PC-9 (cell line): ENCODE results near the gene OXCT1. TPM values are rescaled to one million over a fixed set of nuclear protein-coding genes. Genes with fewer than 3 reads are reported as not detected.
A peak's percentile ranks its signal among the peaks of the same experiment; 100 is the strongest.

ENCODE experiments used
- BruUV-seq: library from RNA; stranded (reverse); fragments of 400-500 nt; replicated peaks from 2 replicates; lab custom pipeline; 2021; lab: Mats Ljungman, UMichigan
- CTCF ChIA-PET: fragments of 300-600 bp; sonication (Branson Sonifier 250); formaldehyde crosslinking; loops from one replicate; lab custom pipeline; 2022; ENCODE audit warnings: antibody characterized with exemption; lab: Charles Lee
- POLR2A ChIA-PET: fragments of 300-600 bp; sonication (Branson Sonifier 250); formaldehyde crosslinking; loops from one replicate; lab custom pipeline; 2022; ENCODE audit warnings: antibody characterized with exemption; ENCODE audit not compliant: unreplicated experiment; lab: Charles Lee
- DNase-seq, 2 experiments: peaks; one replicate each; pipeline versions ENCODE4 v3.0.0 to v3.0.0-alpha.2; 2015 to 2022; ENCODE audit warnings: mixed read lengths in 1 of 2
- H2AFZ ChIP-seq: fragments of 200-600 bp; sonication (generic); 2 replicates; pipeline ENCODE4 v1.8.1; 2017; ENCODE audit warnings: antibody characterized with exemption
- H3F3A ChIP-seq: fragments of 200-600 bp; sonication (generic); 2 replicates; pipeline ENCODE4 v1.8.1; 2017; ENCODE audit warnings: antibody characterized with exemption, mild to moderate bottlenecking, low read depth; ENCODE audit not compliant: insufficient read depth
- H3K27ac ChIP-seq: fragments of 200-600 bp; sonication (generic); 2 replicates; pipeline ENCODE4 v1.6.1; 2016; ENCODE audit warnings: mixed run types
- H3K27me3 ChIP-seq: fragments of 200-600 bp; sonication (generic); 2 replicates; pipeline ENCODE4 v1.6.1; 2016; ENCODE audit warnings: low read depth, mixed run types; ENCODE audit not compliant: insufficient read depth
- H3K36me3 ChIP-seq: fragments of 200-600 bp; sonication (generic); 2 replicates; pipeline ENCODE4 v1.6.1; 2016; ENCODE audit warnings: low read depth, mixed run types
- H3K4me1 ChIP-seq: fragments of 200-600 bp; sonication (generic); replicated peaks from 2 replicates; pipeline ENCODE4 v1.6.1; 2016; ENCODE audit warnings: mixed run types; ENCODE audit not compliant: insufficient read depth
- H3K4me2 ChIP-seq: fragments of 200-600 bp; sonication (generic); 2 replicates; pipeline ENCODE4 v1.6.1; 2017; ENCODE audit warnings: mixed run types
- H3K4me3 ChIP-seq: fragments of 200-600 bp; sonication (generic); 2 replicates; pipeline ENCODE4 v1.6.1; 2016; ENCODE audit warnings: mixed run types
- H3K79me2 ChIP-seq: fragments of 200-600 bp; sonication (generic); 2 replicates; pipeline ENCODE4 v1.6.1; 2017; ENCODE audit warnings: low read depth, mixed run types
- H3K9me2 ChIP-seq: fragments of 200-600 bp; sonication (generic); 2 replicates; pipeline ENCODE4 v1.8.1; 2017; ENCODE audit warnings: mild to moderate bottlenecking; ENCODE audit not compliant: insufficient read depth
- H3K9me3 ChIP-seq: fragments of 200-600 bp; sonication (generic); 2 replicates; pipeline ENCODE4 v1.8.1; 2016; ENCODE audit warnings: low read depth; ENCODE audit not compliant: insufficient read depth
- H4K20me1 ChIP-seq: fragments of 200-600 bp; sonication (generic); 2 replicates; pipeline ENCODE4 v1.8.1; 2017; ENCODE audit not compliant: insufficient read depth
- EZH2 ChIP-seq: fragments of 200-600 bp; sonication (generic); IDR thresholded peaks from 2 replicates; pipeline ENCODE4 v1.8.0; 2017; ENCODE audit warnings: antibody characterized with exemption, low read depth
- intact Hi-C: fragments of 100-400 bp; cut with micrococcal nuclease; formaldehyde crosslinking; loops from one replicate; pipeline ENCODE4 v1.10.0; 2022; ENCODE audit not compliant: unreplicated experiment
- total RNA-seq: library from RNA; stranded (reverse); gene quantifications from 2 replicates; pipeline ENCODE4 v1.2.3, GENCODE V29; 2021
- TF ChIP-seq, protein P1 (sequence below): fragments of 200-600 bp; sonication (generic); conservative IDR thresholded peaks from 2 replicates; pipeline ENCODE4 v1.6.1; 2017; ENCODE audit warnings: mixed run types, antibody characterized with exemption, mild to moderate bottlenecking, moderate library complexity

OXCT1 gene
- total RNA-seq, 1 experiment from 2014 or later: 29.7 TPM

DNA sequence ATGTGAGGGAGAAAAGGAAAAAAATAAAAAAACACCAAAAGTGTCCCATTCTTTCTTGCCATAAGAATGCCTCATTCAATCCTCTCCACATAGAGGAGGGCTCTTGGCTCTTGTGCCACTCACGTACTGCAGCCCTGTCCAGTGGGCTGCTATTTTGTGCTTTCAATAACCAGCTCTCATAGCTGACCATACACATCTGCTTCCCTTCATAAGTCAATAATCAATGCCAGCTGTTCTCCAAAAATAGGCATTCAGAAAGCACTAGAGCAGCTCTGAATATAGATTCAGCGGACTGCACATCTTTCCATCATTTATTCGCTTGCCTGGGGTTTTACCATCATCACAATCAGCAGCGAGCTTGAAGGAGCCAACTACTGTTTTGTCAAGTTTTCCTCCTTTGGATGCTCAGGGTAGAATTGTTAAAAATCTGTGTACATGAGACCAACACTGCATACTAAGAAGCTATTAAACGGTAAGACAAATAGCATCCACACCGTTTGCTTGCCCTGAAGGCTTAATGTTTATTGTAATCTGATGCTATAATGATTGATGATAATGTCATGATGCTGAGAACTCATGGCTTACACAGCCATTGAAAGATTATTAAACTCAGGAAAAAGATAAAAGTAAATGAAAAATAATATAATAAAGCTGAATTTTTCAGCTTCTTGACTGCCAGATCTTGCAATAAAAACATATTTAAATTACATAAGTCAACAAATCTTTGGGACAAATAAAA lies 80.0 kb downstream of the OXCT1 start:
- Histone ChIP-seq H3K9me3 (no peaks in the 10 kb centered on the region), H4K20me1 (no peaks in the 10 kb centered on the region), H3K27me3 (no peaks in the 10 kb centered on the region), H3K4me2 (no peak overlapping the region), H3K36me3 (no peaks in the 10 kb centered on the region), H3K4me1 (peaks cover 26% of the 10 kb centered on the region), H2AFZ (no peak overlapping the region), H3K79me2 (no peaks in the 10 kb centered on the region), H3K9me2 (no peaks in the 10 kb centered on the region), H3K4me3 (no peak overlapping the region), H3F3A (no peaks in the 10 kb centered on the region), H3K27ac (no peak overlapping the region)
- no peak for TF ChIP-seq EZH2
- TF ChIP-seq, protein P1, sequence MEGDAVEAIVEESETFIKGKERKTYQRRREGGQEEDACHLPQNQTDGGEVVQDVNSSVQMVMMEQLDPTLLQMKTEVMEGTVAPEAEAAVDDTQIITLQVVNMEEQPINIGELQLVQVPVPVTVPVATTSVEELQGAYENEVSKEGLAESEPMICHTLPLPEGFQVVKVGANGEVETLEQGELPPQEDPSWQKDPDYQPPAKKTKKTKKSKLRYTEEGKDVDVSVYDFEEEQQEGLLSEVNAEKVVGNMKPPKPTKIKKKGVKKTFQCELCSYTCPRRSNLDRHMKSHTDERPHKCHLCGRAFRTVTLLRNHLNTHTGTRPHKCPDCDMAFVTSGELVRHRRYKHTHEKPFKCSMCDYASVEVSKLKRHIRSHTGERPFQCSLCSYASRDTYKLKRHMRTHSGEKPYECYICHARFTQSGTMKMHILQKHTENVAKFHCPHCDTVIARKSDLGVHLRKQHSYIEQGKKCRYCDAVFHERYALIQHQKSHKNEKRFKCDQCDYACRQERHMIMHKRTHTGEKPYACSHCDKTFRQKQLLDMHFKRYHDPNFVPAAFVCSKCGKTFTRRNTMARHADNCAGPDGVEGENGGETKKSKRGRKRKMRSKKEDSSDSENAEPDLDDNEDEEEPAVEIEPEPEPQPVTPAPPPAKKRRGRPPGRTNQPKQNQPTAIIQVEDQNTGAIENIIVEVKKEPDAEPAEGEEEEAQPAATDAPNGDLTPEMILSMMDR: no peak
- no TSS peak for BruUV-seq
- CTCF ChIA-PET: no interaction called here
- intact Hi-C loops: loop anchor here (5.0 kb wide), 1 partner anchor 132 kb away; no protein-coding TSS in a partner anchor
- POLR2A ChIA-PET: no interaction called here
- DNase-seq: no peak

DNA sequence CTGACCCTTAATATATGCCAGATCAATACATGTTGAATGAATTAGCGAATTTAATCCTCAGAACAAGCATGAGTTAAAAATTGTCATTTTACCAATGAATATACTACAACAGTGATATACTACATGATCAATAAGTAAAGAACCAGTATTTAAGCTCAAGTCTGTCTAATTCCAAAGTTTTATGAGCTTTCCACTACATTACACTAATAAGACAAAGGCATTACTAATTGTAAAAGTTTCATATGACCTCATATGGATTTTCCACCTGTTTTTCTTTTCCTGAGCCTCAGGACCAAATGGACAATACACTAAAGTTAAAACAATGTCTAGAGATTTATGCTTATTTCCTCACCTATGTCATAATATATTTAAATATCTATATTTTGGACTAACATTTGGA lies 80.8 kb downstream of the OXCT1 start:
- Histone ChIP-seq H3K79me2 (no peaks in the 10 kb centered on the region), H3K4me2 (peak overlapping the region; percentile 14; the same call in 1 of the 2 replicates), H4K20me1 (no peaks in the 10 kb centered on the region), H3K9me3 (no peaks in the 10 kb centered on the region), H3F3A (no peaks in the 10 kb centered on the region), H3K4me3 (no peak overlapping the region), H3K4me1 (peaks cover 21% of the 10 kb centered on the region), H3K36me3 (no peaks in the 10 kb centered on the region), H3K27me3 (no peaks in the 10 kb centered on the region), H3K9me2 (no peaks in the 10 kb centered on the region), H2AFZ (no peak overlapping the region), H3K27ac (no peak overlapping the region)
- POLR2A ChIA-PET: no interaction called here
- no peak for DNase-seq
- intact Hi-C loops: no loop called here
- BruUV-seq: no TSS peak
- CTCF ChIA-PET: no interaction called here
- TF ChIP-seq EZH2: no peak
- TF ChIP-seq, protein P1: no peak

DNA sequence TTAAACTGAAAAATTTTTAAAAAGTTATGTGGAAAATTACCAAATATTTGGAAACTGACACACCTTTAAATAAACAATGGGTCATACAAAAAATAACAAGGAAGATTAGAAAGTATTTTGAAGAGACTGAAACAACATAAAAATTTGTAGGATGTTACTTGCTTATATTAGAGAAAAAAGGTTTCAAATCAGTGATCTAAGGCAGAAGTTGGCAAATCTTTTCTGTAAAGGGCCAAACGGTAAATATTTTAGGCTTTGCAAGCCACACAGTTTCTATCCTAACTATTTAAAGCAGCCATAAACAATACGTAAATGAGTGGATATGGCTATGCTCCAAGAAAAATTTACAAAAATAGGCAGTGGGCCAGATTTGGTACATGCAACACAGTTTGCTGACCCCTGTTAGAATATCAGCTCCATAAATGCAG lies 81.3 kb downstream of the OXCT1 start:
- intact Hi-C loops: no loop called here

More for the DNA sequence above, 81.3 kb downstream of the OXCT1 start:
- BruUV-seq: no TSS peak
- no peaks in the 10 kb centered on the region for H3K36me3 ChIP-seq
- no peaks in the 10 kb centered on the region for H3K27me3 ChIP-seq
- TF ChIP-seq EZH2: no peak
- TF ChIP-seq, protein P1: no peak
- ChIA-PET POLR2A (no interaction called here), CTCF (no interaction called here)
- peaks cover 16% of the 10 kb centered on the region for H3K4me1 ChIP-seq
- no peaks in the 10 kb centered on the region for H3K9me3 ChIP-seq
- no peak for DNase-seq
- no peak overlapping the region for H3K27ac ChIP-seq
- no peak overlapping the region; the same call in 1 of the 2 replicates for H3K4me3 ChIP-seq
- H3K9me2 ChIP-seq: no peaks in the 10 kb centered on the region
- no peaks in the 10 kb centered on the region for H3K79me2 ChIP-seq
- peak overlapping the region; percentile 14; the same call in 1 of the 2 replicates for H3K4me2 ChIP-seq
- no peak overlapping the region for H2AFZ ChIP-seq
- no peaks in the 10 kb centered on the region for H4K20me1 ChIP-seq
- no peaks in the 10 kb centered on the region for H3F3A ChIP-seq
